ENCODE results near the gene CCDC149. TPM values are rescaled to one million over a fixed set of nuclear protein-coding genes. Genes with fewer than 3 reads are reported as not detected.

Gene CCDC149
- total and polyA plus RNA-seq, 2 donors (not counting 1 experiment from before 2014, with no cell fraction given): not detected

DNA sequence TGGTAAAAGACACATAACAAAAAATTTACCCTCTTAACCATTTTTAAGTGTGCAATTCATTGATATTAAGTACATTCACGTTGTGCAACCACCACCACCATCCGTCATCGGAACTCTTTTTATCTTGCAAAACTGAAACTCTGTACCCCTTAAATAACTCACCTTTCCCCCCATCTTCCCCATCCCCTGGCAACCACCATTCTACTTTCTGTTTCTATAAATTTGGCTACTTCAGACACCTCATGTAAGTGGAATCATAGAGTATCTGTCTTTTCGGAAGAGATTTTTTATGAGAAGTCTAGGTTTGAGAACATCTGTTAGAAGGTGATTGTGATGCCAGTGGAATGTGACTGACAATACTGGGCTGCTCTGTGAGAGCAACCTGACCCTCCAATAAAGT lies 39.8 kb upstream of the CCDC149 start:
- H3K36me3 ChIP-seq (replicated peaks in 1 of 2; ENCODE audit: control extremely low read depth in 1 of 2, control insufficient read depth in 1 of 2, extremely low read depth in 1 of 2, insufficient read depth in 2 of 2, low read length in 1 of 2): no peaks in the 10 kb centered on the region
- intact Hi-C loops (cut with micrococcal nuclease): no loop called here
- H3K9ac ChIP-seq (ENCODE audit: low read length): no peak overlapping the region
- no peak overlapping the region for H2AFZ ChIP-seq (ENCODE audit: insufficient read depth, low read depth, low read length, poor library complexity, severe bottlenecking)
- ATAC-seq (ENCODE audit: low read depth) (no peak), DNase-seq (no peak)
- TF ChIP-seq CTCF (IDR thresholded peaks at IDR 0.05) (no peak), EZH2 (IDR thresholded peaks at IDR 0.05; ENCODE audit: borderline replicate concordance, insufficient read depth, low read depth, low read length, poor library complexity, severe bottlenecking) (no peak)
- 100% methylated on average over 3 of the region's 4 CpGs for WGBS (ENCODE audit: insufficient coverage)
- H4K20me1 ChIP-seq (ENCODE audit: control insufficient read depth, insufficient read depth, low read length, poor library complexity, severe bottlenecking): no peaks in the 10 kb centered on the region
- peaks cover 0 to 10% (median 0%) of the 10 kb centered on the region in 3 donors for H3K9me3 ChIP-seq (ENCODE audit: control extremely low read depth in 1 of 3, control insufficient read depth in 2 of 3, insufficient read depth in 1 of 3, low read length in 2 of 3)
- H3K4me3 ChIP-seq (ENCODE audit: control extremely low read depth in 1 of 5, extremely low read depth in 1 of 5, insufficient read depth in 1 of 5, low read depth in 2 of 5, low read length in 4 of 5): no peak overlapping the region
- Mint-ChIP-seq H3K27ac (no peak overlapping the region), H3K27me3 (peaks cover 2% of the 10 kb centered on the region), H3K4me3 (no peak overlapping the region), H3K4me1 (no peaks in the 10 kb centered on the region), H3K9me3 (ENCODE audit: insufficient read depth) (peaks cover under 1% of the 10 kb centered on the region)
- H3K4me1 ChIP-seq (ENCODE audit: control insufficient read depth in 2 of 2, insufficient read depth in 2 of 2, low read length in 2 of 2): no peaks in the 10 kb centered on the region
- H3K4me2 ChIP-seq (replicated peaks; ENCODE audit: low read depth, low read length, poor library complexity, severe bottlenecking): no peak overlapping the region
- H3K79me2 ChIP-seq (ENCODE audit: control insufficient read depth, insufficient read depth, low read length): no peaks in the 10 kb centered on the region
- H3K27me3 ChIP-seq (replicated peaks in 1 of 4; ENCODE audit: control extremely low read depth in 1 of 4, control insufficient read depth in 3 of 4, insufficient read depth in 4 of 4, low read length in 3 of 4): no peaks in the 10 kb centered on the region
- H3K27ac ChIP-seq (ENCODE audit: low read length in 2 of 2): no peak overlapping the region
- CTCF ChIA-PET: no interaction called here
- POLR2A ChIA-PET: no interaction called here

- Histone ChIP-seq H3K9me3 (ENCODE audit: control extremely low read depth in 1 of 3, control insufficient read depth in 2 of 3, insufficient read depth in 1 of 3, low read length in 2 of 3) (peaks cover 0 to 10% (median 0%) of the 10 kb centered on the region in 3 donors), H2AFZ (ENCODE audit: insufficient read depth, low read depth, low read length, poor library complexity, severe bottlenecking) (no peak overlapping the region), H3K79me2 (ENCODE audit: control insufficient read depth, insufficient read depth, low read length) (no peaks in the 10 kb centered on the region), H3K27ac (ENCODE audit: low read length in 2 of 2) (no peak overlapping the region), H3K9ac (ENCODE audit: low read length) (no peak overlapping the region), H3K4me3 (ENCODE audit: control extremely low read depth in 1 of 5, extremely low read depth in 1 of 5, insufficient read depth in 1 of 5, low read depth in 2 of 5, low read length in 4 of 5) (no peak overlapping the region), H3K36me3 (replicated peaks in 1 of 2; ENCODE audit: control extremely low read depth in 1 of 2, control insufficient read depth in 1 of 2, extremely low read depth in 1 of 2, insufficient read depth in 2 of 2, low read length in 1 of 2) (no peaks in the 10 kb centered on the region), H3K27me3 (replicated peaks in 1 of 4; ENCODE audit: control extremely low read depth in 1 of 4, control insufficient read depth in 3 of 4, insufficient read depth in 4 of 4, low read length in 3 of 4) (no peaks in the 10 kb centered on the region), H3K4me2 (replicated peaks; ENCODE audit: low read depth, low read length, poor library complexity, severe bottlenecking) (no peak overlapping the region), H3K4me1 (ENCODE audit: control insufficient read depth in 2 of 2, insufficient read depth in 2 of 2, low read length in 2 of 2) (no peaks in the 10 kb centered on the region), H4K20me1 (ENCODE audit: control insufficient read depth, insufficient read depth, low read length, poor library complexity, severe bottlenecking) (no peaks in the 10 kb centered on the region)
- Mint-ChIP-seq H3K4me1 (no peaks in the 10 kb centered on the region), H3K4me3 (no peak overlapping the region), H3K9me3 (ENCODE audit: insufficient read depth) (no peaks in the 10 kb centered on the region), H3K27me3 (no peaks in the 10 kb centered on the region), H3K27ac (no peak overlapping the region)
- no peak for TF ChIP-seq CTCF (IDR thresholded peaks at IDR 0.05)
- no peak for TF ChIP-seq EZH2 (IDR thresholded peaks at IDR 0.05; ENCODE audit: borderline replicate concordance, insufficient read depth, low read depth, low read length, poor library complexity, severe bottlenecking)
- DNase-seq (no peak), ATAC-seq (ENCODE audit: low read depth) (no peak)
- POLR2A ChIA-PET: no interaction called here
- intact Hi-C loops (cut with micrococcal nuclease): no loop called here
- CTCF ChIA-PET: no interaction called here
Observed at GRCh38 chr4:24949970-24950369, 37.1 kb upstream of the CCDC149 start.
